GM21717 (cell line): ENCODE measurements around the gene NRG3.

Source experiments
- ATAC-seq: cut with Tn5 transposase; IDR thresholded peaks from one replicate; pipeline ENCODE4 v1.9.1; 2021; ENCODE audit warnings: mild to moderate bottlenecking, moderate library complexity; ENCODE audit not compliant: unreplicated experiment

NRG3 gene

DNA sequence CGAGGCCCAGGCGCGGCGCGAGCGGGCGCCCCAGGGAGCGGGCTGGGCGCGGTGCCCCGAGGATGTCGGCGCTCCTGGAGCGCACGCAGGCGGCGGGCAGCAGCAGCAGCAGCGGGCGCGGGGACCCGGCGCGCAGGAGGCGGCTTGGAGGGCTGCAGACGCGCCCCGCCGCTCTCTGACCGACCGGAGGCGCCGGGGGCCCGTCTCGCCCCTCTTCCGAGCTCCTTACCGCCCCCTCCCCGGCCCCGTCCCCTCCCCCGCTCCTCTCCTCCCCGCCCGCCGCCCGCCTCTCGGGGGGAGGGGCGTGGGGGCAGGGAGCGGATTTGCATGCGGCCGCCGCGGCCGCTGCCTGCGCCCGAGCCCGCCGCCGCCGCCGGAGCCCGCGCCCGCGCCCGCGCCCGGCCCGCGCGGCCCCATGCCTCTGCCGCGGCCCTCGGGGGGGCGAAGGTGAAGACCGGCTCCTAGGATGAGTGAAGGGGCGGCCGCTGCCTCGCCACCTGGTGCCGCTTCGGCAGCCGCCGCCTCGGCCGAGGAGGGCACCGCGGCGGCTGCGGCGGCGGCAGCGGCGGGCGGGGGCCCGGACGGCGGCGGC, at the start of gene NRG3:
TSS of gene NRG3 (plus strand) at position 320 of the 592 bp plus-strand sequence.
- ATAC-seq, result no peak

DNA sequence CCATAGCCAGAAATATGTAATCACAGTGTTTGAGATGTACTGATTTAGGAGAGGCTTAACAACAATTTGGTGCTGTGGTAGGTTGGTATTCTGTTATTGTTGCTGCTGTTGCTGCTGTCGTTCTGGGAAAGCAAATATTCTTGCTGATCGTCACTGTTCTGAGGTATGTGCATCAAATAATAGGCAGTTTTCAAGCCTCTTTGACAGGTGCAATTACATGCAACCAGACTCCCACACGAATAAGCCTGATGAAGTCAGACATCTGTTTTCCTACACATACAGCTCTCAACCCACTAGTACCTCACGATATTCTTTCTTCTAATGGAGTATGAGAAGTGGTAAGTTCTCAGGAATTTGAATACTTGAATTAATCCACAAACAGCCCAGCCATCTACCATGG, 46.7 kb upstream of the NRG3 start:
- ATAC-seq, result no peak

DNA sequence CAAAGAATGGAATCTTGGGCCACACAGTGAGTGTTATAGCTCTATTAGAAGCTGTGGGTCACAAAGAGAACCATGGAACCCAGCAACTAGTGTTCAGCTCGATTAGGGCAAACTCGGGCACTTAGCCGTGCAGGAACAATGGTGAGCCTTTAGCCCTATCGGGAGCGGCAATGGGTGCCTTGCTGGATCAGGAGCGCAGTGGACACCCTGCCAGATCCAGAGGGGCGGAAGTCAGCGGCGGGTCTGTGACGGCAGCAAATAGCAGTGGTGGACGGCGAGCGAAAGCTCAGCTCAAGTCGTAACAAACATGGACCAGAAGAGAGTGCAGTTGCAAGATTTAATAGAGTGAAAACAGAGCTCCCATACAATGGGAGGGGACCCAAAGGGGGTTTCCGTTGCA, 43.9 kb upstream of the NRG3 start:
- ATAC-seq, result no peak

DNA sequence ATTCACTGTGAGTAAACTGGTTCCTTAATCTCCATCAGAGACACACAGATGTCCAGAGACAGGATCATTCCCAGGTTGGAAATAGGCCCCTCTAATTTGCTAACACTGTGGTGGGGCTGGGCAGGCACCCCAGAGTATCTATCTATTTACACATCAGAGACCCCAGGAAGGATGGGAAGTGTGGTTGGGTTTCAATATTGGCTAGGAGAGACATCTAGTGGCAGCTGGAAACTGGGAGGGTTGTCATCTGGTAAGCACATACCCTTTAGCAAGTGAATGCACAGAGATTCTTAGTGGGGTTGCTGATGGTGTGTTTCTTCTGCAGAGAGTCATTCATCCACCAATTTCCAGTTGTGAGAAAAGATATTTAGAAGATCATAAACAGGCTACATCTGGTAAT, 36.0 kb upstream of the NRG3 start:
- ATAC-seq, result no peak

DNA sequence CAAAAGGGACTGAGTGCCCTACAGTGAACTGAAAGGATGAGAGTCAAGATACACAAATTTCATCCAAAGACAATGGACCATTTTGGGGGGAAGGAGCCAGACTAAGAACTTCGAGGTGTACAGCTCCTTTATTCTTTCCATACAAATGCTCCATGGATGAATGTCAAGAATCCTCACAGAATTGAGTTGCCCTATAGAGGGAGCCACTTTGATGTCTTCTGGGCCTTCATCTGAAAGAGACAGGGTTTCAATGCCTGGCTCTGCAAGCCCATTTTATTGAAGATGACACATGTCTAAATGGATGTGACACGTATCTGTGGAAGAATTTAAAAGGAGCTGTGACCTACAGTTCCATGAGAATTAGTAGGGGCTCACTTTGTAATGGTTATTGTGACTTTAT, 32.0 kb upstream of the NRG3 start:
- no peak for ATAC-seq

DNA sequence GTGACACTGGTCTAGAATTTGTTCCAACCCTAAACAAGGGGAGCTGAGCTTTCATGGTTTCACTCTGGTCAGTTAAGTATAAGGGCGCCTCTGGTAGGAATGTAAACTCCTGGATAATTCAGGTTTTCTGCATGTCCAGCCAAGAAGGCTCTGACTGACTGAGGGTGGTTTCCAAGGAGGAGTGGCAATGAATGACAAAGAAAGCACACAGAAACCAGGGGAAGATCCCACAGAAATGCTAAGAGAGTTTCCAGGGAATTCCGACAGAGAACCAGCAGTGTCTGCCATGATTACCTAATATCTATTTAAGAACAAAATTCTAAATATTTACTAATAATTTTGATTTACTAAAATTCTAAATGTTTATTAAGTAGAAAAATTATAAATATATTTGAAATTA, 27.3 kb upstream of the NRG3 start:
- no peak for ATAC-seq

DNA sequence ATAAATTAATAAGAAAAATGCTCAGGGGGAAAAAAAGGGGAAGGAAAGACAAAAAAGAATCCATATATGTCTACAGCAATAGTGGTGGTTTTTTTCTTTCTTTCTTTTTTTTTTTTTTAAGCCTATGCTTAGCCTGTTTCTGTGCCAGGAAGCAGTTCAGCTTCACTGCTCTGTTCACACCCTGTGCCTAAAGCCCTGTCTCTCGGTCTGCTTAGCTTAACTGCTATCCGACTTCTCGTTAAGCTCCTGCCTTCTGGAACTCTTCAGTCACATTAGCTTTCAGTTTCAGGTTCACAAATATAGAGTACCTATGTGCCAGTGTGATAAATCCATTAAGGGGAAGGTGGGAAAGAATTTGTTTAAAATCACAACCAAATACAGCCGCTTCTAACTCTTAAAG, 26.5 kb upstream of the NRG3 start:
- no peak for ATAC-seq

DNA sequence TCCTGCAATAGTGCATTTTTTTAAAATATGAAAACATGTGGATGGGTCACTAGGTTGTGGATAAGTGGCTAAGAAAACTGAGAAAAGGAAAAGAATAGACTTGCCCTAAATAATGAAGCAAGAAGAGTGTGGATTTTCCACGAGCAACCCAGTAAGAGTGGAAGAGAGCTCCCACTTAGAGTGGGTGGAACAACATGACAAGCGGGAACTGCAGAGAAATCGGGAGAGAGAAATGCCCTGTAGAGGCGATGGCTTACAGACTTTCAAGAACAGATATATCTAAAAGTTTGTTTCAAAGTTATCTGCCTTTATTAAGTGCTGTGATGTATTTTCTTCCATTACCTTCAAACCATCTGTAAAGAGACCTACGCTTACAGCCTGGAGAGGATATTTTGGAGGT, 26.1 kb upstream of the NRG3 start:
- no peak for ATAC-seq

DNA sequence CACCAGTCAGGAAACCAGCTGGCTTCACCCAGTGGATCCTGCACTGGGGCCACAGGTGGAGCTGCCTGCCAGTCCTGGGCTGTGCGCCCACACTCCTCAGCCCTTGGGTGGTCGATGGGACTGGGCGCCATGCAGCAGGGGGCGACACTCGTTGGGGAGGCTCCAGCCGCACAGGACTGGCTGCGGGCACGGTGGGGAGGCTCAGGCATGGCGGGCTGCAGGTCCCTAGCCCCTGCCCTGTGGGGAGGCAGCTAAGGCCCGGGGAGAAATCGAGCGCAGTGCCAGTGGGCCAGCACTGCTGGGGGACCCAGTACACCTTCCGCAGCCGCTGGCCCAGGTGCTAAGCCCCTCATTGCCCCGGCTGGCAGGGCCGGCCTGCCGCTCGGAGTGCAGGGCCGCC, 12.4 kb upstream of the NRG3 start:
- ATAC-seq, result no peak

DNA sequence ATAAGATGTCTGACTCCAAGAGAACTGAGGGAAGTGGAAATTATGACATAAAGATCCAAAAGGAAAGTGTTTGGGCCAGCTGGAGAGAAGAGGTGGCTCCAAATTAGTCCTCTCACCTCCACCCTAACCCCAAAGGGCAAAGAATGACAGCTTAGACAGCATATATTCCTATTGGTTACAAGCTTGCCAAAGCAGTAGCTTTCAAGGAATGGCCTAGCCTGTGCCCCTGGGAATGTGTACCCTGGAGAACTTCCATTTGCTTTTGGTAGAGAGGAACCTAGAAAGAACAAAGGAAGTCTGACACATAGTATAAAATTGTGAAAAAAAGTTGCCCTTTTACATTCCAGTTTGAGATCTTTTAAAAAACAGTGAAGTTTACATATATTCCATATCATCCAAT, 11.2 kb upstream of the NRG3 start:
- ATAC-seq, result no peak

DNA sequence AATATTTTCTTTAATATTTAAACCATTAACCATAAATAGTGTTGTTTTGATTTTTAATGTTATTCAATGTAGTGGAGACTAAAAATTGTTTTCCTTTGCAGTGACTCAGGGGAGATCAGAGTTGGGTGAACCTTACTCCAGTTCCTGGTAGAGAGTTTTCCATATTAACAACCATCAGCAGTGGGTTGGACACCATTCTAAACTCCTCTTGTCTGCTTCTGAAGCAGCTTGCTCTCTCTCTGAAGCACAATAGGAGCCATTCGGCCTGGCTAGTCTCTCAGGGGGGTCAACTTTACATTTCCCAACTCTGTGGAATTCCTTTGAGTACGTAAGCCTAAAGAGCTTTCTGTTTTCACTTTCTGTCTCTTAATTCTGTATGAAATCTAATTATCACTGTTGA, 9.4 kb upstream of the NRG3 start:
- no peak for ATAC-seq

DNA sequence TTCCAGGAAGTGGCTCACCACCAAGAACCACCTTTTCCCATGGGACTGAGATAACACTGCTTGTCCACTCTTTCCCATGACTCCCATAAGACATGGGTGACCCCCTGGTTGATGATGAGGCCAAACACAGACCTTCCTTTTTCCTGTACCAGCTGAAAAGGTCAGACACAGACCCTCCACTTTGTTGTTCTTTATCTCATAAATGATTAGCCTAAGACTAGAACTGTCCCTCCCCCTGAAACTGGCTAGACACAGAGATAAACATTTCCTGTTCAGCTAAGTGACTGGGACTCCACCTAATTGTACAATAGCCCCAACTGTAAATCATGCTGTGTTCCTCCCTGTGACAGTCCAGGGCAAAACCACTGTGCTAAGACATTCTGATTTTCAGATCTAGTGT, 8.2 kb upstream of the NRG3 start:
- ATAC-seq, result peak; percentile 63

DNA sequence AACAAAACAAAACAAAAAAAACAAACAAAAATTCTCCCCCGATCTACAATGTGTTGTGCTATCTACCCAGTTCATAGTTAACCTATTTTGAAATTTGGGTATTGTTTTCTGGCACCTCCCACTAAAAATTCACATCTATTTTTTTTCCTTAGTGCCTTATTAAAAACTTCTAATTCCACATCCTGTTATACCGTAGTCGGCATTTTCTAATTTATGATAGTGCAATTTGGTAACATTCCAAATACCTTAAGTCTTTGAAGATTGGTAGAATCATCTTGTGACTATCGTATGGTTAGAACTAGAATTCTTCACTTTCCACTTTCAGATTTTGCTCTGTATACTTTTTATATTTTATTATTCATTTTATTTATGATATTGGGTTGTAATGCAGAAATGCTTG, 4.5 kb upstream of the NRG3 start:
- ATAC-seq, result no peak

DNA sequence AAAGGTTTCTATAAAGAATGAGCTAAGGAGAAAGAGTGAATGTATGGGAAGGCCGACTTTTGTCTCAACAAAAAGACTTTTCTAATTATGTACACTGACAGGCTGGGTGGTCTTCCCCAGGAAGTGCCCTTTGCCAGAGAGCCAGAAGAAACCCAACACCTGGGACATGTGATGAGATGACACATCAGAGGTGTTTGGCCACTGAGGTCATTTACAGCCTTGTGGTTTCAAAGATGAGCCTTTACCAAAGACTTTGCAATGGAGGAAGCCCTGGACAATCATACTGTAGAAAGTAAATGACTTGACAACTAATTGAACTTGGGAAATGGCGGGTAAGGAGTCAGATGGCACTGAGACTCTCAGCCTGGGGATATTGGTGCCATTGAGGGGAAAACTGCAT, 3.4 kb upstream of the NRG3 start:
- ATAC-seq, result no peak

DNA sequence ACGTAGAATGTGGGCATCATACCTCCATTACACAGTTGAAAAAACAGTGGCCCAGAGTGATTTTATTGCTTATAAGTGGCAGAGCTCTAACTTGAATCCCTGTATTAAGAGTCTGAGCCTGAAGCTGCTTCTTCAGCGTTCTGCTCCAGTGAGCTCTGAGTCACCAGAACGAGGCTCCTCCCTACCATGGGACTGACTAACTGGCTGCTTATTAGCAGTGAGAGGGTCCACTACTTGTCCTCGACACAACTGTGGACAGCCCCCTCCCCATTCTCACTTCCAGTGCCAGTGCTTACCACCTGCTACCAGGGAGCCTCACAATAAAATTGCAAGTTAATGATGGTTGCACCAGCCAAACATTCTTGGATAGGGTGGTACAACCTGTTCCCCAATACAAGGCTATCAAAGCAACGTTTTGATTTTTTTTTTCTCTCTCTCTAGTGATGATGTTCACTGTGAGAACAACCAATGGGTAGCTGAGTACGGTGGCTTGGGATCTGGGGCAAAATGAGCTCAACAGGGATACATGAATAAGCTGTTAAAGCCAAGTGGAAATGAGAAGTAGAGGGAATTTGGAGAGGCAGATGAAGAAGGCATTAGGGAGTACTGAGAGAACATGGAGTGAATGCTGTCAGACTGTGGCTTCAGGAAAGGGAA, 2.7 kb upstream of the NRG3 start:
- ATAC-seq, result no peak

DNA sequence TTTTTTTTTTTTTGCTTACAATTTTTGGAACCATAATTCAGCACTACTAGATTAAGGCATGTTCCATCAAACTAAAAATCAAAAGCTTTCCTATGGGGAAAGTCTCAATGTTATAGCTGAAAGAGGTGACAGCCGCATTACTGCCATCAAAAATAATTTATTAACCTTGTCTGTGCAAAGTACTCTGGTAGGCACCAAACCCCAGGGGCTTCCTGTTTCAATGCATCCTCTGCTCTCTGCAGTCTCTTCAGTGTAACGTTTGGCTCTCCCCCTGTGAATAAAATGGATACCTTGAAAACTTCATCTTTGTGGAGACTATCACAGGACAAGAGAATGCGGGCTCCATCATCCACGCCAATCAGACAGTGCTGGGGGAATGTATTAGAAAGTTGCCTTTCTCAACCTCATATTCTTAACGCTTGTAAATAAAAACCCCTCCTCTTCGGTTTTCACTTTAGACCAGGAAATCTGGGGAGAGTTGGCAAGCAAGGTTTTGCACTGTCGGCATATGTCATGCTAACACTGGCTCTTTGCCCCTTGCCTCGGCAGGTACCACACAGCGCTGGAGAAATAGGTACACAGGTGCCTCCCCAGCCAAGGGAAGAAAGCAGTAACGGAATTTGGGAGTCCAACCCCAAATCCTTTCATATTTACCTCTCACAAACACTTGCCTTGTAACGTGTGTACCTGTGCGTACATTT, 1.6 kb upstream of the NRG3 start:
- no peak for ATAC-seq

DNA sequence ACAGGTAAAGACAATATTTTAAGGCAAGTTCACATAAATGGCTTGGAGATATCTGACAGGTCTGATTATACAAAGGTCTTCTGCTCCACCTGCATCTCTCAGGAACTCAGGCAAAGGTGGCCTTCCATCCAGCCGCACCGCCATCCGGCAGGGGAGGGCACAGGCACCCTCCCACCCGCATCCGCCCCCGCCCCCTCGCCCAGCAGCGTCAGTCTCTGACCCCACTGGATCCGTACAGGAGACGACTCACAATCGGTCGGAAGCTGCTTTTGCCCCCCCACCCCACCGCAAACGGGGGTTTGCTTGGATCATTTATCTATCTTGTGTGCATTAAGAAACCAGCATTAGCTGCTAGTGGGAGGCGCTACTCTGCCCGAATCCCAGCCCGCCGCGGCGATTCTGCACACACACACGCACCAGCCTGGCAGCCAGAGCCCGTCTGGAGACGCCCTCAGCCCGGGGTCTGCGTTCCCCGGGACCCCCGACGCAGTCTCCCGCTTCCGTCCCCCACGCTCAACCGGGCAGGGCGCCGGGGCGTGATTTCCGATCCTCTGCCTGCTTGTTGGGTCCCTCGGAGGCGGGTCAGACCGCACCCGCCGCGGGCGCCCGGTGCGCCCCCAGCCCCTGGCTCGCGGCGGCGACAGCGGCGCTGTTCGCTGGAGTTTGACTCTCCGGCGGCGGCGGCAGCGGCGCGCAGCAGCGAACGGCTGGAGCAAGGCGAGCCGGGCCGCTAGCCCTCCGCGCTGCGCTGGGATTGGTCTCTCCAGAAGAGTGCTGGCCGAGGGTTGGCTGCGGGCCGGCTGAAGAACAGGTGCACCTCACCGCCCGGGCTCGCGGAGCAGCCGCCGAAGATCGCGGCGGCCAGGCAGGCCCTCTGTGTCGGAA, 820 bp upstream of the NRG3 start:
- no peak for ATAC-seq

DNA sequence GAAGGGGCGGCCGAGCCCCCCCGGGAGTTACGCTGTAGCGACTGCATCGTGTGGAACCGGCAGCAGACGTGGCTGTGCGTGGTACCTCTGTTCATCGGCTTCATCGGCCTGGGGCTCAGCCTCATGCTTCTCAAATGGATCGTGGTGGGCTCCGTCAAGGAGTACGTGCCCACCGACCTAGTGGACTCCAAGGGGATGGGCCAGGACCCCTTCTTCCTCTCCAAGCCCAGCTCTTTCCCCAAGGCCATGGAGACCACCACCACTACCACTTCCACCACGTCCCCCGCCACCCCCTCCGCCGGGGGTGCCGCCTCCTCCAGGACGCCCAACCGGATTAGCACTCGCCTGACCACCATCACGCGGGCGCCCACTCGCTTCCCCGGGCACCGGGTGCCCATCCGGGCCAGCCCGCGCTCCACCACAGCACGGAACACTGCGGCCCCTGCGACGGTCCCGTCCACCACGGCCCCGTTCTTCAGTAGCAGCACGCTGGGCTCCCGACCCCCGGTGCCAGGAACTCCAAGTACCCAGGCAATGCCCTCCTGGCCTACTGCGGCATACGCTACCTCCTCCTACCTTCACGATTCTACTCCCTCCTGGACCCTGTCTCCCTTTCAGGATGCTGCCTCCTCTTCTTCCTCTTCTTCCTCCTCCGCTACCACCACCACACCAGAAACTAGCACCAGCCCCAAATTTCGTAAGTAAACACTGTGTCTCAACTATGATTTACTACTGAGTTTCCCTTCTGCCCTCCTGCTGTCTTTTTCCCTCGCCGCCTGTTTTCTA, 666 bp downstream of the NRG3 start:
- no peak for ATAC-seq

DNA sequence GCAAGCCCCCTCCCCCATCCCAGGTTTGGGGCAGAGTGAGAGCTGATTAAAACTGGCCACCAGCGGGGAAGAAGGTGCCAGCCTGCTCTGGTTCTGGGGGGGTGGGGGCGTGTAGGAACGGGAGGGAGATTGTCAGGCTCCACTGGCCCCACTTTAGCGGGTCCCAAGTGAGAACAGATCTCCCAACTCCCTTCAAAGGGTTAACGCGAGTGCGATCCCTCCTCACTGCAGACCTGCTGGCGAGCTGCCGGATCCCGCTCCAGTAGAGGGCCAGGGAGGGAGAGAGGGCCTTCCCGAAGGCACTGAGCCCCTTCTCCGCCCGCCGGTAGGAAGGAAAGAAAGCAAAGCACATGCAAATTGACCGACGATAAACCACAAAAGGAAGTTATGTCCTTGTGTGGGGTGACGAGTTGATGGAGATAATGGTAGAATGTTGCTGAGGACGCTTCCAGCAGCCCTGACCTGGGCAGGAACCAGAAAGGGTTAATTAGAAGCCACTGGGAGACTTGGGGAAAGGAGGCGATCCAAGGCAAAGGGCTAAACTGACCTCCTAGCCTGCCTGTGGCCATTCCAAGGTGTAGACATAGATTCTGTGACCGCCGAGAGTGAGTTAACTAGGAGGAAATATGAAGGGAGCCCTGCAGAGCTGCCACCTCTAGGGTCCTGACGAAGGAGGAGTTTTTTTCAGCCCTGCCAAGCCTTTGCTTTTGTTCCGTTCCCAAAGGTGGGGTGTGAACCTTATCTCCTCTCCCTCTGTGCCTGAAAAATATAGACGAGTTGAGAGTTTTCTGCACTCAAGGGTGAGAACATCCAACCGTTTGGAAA, 1.5 kb downstream of the NRG3 start:
- ATAC-seq, result no peak

DNA sequence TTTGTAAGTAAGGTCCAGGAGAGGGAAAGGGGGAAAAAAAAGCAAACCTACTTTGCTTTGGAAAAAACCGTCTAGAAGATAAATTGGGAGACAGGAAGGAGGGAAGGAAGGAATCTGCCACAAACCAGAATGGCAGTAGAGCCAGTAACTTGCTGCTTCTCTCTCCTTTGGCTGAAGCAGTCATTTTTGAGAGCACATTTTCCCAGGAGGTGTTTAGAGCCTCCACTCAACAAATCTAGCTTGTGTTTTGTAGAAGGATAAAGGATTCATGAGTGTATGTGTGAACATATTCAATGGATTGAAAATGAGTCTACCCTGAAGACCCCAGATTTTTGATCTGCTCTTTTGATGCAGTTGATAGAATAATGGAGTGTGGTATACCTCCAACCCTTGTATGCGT, 2.6 kb downstream of the NRG3 start:
- no peak for ATAC-seq
